Osteocyte (in vitro differentiated cells): ENCODE results near the gene FFAR3. TPM values are rescaled to one million over a fixed set of nuclear protein-coding genes. Genes with fewer than 3 reads are reported as not detected.

Experiments
- DNase-seq: peaks from one replicate; pipeline ENCODE4 v3.0.0; 2021; ENCODE audit warnings: mixed read lengths; ENCODE audit not compliant: unreplicated experiment; ENCODE audit errors: extremely low spot score
- H3K27ac Mint-ChIP-seq: one replicate; pipeline ENCODE4 v1.8.0; 2021; ENCODE audit warnings: mild to moderate bottlenecking, mixed read lengths; ENCODE audit not compliant: unreplicated experiment
- H3K27me3 Mint-ChIP-seq: one replicate; pipeline ENCODE4 v1.8.0; 2021; ENCODE audit warnings: mixed read lengths; ENCODE audit not compliant: unreplicated experiment
- H3K36me3 Mint-ChIP-seq: one replicate; pipeline ENCODE4 v1.8.0; 2021; ENCODE audit warnings: mixed read lengths; ENCODE audit not compliant: unreplicated experiment
- H3K4me1 Mint-ChIP-seq: one replicate; pipeline ENCODE4 v1.8.0; 2021; ENCODE audit warnings: mixed read lengths; ENCODE audit not compliant: unreplicated experiment
- H3K4me3 Mint-ChIP-seq: one replicate; pipeline ENCODE4 v1.8.0; 2021; ENCODE audit warnings: mild to moderate bottlenecking, moderate library complexity, mixed read lengths; ENCODE audit not compliant: unreplicated experiment
- H3K9me3 Mint-ChIP-seq: one replicate; pipeline ENCODE4 v1.8.0; 2021; ENCODE audit warnings: mixed read lengths; ENCODE audit not compliant: unreplicated experiment
- total RNA-seq: library from RNA; stranded (reverse); gene quantifications from 2 replicates; pipeline ENCODE4 v1.2.1, GENCODE V29; 2021
- TF ChIP-seq, protein P1 (sequence below): fragments of 200-600 bp; sonication (generic); IDR thresholded peaks from 2 replicates; pipeline ENCODE4 v1.5.0; 2021; ENCODE audit warnings: antibody characterized with exemption, mild to moderate bottlenecking, moderate library complexity

FFAR3 gene
- total RNA-seq, 1 donor from 2014 or later: not detected

DNA sequence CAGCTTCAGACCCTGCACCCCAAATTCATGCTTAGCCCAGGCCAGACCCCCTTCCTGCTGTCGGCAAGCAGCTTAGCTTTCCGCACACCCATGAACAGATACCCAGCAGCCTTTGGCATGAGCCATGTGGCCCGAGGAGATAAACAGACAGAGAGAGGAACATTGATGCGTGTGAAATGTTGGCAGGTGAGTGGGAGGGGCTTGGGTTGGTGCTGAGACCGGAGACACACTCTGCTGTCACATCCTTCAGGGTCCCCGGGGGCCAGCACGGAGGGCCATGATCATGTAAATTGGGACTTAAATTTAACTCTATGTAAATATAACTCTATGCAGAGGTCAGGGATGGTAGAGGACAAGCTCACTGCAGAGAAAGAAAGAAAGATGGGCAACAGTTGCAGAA, 27.8 kb upstream of the FFAR3 start:
- Mint-ChIP-seq H3K9me3 (no peaks in the 10 kb centered on the region), H3K27me3 (peaks cover 29% of the 10 kb centered on the region), H3K4me1 (no peaks in the 10 kb centered on the region), H3K4me3 (no peak overlapping the region), H3K27ac (no peak overlapping the region), H3K36me3 (no peaks in the 10 kb centered on the region)
- TF ChIP-seq, protein P1, sequence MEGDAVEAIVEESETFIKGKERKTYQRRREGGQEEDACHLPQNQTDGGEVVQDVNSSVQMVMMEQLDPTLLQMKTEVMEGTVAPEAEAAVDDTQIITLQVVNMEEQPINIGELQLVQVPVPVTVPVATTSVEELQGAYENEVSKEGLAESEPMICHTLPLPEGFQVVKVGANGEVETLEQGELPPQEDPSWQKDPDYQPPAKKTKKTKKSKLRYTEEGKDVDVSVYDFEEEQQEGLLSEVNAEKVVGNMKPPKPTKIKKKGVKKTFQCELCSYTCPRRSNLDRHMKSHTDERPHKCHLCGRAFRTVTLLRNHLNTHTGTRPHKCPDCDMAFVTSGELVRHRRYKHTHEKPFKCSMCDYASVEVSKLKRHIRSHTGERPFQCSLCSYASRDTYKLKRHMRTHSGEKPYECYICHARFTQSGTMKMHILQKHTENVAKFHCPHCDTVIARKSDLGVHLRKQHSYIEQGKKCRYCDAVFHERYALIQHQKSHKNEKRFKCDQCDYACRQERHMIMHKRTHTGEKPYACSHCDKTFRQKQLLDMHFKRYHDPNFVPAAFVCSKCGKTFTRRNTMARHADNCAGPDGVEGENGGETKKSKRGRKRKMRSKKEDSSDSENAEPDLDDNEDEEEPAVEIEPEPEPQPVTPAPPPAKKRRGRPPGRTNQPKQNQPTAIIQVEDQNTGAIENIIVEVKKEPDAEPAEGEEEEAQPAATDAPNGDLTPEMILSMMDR: no peak
- no peak for DNase-seq

GRCh38 chr19:35331551-35332214, 26.6 kb upstream of the FFAR3 start:
- Mint-ChIP-seq H3K4me3 (no peak overlapping the region), H3K27ac (no peak overlapping the region), H3K9me3 (no peaks in the 10 kb centered on the region), H3K27me3 (peaks cover 25% of the 10 kb centered on the region), H3K36me3 (no peaks in the 10 kb centered on the region), H3K4me1 (no peaks in the 10 kb centered on the region)
- TF ChIP-seq, protein P1: no peak
- DNase-seq: no peak

GRCh38 chr19:35332817-35333216, 25.4 kb upstream of the FFAR3 start:
- H3K9me3 Mint-ChIP-seq: no peaks in the 10 kb centered on the region
- no peak overlapping the region for H3K4me3 Mint-ChIP-seq
- TF ChIP-seq, protein P1: no peak
- no peak for DNase-seq
- no peaks in the 10 kb centered on the region for H3K36me3 Mint-ChIP-seq
- H3K27me3 Mint-ChIP-seq: peaks cover 16% of the 10 kb centered on the region
- no peaks in the 10 kb centered on the region for H3K4me1 Mint-ChIP-seq
- H3K27ac Mint-ChIP-seq: no peak overlapping the region

DNA sequence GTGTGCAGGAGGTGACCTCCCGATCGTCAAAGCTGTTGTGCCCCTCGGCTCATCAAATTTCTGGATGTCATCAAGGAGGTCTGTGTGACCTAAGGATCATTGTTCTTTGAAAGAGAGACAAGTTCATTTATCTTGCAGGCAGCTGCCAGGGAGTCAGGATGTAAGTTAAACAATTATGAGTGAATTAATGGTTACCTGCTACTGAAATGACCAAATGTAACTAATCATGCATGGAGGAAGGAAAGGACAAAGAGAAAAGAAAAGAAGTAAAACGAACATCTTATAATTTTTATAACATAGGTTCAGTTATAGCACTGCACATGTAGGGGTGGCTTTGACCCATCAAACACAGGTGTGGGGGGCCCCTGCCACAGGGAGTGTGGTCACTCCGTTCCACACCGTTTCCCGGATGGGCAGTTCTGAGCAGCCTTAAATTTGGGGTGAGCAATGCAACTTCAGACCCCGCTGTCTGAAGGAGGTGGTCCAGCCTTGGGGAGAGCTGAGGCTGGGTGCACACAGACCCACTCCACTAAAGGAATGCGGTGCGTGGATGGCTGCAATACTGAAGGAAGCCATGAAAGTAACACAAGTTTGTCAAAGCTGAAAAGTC, 24.0 kb upstream of the FFAR3 start:
- no peaks in the 10 kb centered on the region for H3K4me1 Mint-ChIP-seq
- TF ChIP-seq, protein P1: no peak
- H3K4me3 Mint-ChIP-seq: no peak overlapping the region
- no peaks in the 10 kb centered on the region for H3K9me3 Mint-ChIP-seq
- no peak for DNase-seq
- H3K27ac Mint-ChIP-seq: no peak overlapping the region
- no peaks in the 10 kb centered on the region for H3K36me3 Mint-ChIP-seq
- peaks cover 15% of the 10 kb centered on the region for H3K27me3 Mint-ChIP-seq

DNA sequence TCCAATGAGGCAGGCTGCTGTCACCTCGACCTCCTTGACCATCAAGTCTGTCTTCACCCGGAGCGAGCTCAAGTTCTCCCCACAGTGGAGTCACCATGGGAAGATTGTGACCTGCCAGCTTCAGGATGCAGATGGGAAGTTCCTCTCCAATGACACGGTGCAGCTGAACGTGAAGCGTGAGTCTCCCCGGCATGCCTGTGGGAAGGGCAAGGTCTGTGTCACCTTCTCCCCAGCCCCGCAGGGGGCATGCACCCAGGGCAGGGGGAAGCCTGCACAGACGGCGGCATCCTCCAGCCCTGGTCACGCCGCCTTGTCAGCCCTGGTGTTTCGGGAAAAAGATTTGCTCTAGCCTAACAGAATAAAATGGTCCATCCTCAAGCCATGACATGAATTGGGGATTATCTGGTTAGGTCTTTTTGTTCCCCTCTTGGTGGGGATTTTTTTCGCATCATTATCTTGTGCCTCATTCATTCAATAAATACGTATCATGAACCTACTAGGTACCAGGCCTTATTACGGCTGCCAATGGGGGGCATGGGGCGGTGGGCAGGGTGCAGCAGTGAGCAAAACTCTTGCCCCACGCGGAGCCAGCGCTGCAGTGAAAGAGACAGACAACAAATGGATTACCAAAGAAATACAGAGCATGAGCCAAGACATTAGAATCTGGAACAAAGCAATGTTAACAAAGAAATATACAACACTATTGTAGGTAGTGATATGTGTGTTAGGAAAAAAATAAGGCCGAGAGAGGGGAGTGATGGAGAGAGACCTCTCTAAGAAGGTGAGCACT, 21.9 kb upstream of the FFAR3 start:
- Mint-ChIP-seq H3K4me3 (no peak overlapping the region), H3K4me1 (no peaks in the 10 kb centered on the region), H3K27me3 (peaks cover 12% of the 10 kb centered on the region), H3K9me3 (no peaks in the 10 kb centered on the region), H3K27ac (no peak overlapping the region), H3K36me3 (no peaks in the 10 kb centered on the region)
- DNase-seq: no peak
- TF ChIP-seq, protein P1: no peak
